Liver (tissue), 9 donors: Measurements from ENCODE around the gene SH3BP5. TPM values are rescaled to one million over a fixed set of nuclear protein-coding genes. Genes with fewer than 3 reads are reported as not detected.

Experiments
- DNase-seq: peaks from one replicate; pipeline ENCODE4 v3.0.0-alpha.2; 2017; ENCODE audit warnings: low spot score
- H3K27ac ChIP-seq, 2 donors: one replicate each; pipeline ENCODE4 v1.7.0; 2013; ENCODE audit warnings: inconsistent platforms in 2 of 2, low read length in 2 of 2, control low read depth in 1 of 2, low read depth in 1 of 2, mild to moderate bottlenecking in 1 of 2
- H3K27me3 ChIP-seq, 4 donors: one replicate each; pipeline versions ENCODE4 v1.6.1 to v1.7.0; 2013; ENCODE audit warnings: low read length in 3 of 4, inconsistent platforms in 1 of 4, mild to moderate bottlenecking in 1 of 4, moderate library complexity in 1 of 4; ENCODE audit not compliant: control insufficient read depth in 4 of 4, insufficient read depth in 4 of 4
- H3K36me3 ChIP-seq, 4 donors: one replicate each; pipeline versions ENCODE4 v1.6.1 to v1.7.0; 2013; ENCODE audit warnings: low read length in 3 of 4, mild to moderate bottlenecking in 3 of 4, low read depth in 1 of 4, moderate library complexity in 1 of 4; ENCODE audit not compliant: control insufficient read depth in 4 of 4, insufficient read depth in 3 of 4
- H3K4me1 ChIP-seq, 4 donors: one replicate each; pipeline versions ENCODE4 v1.6.1 to v1.7.0; 2013; ENCODE audit warnings: low read length in 3 of 4, mild to moderate bottlenecking in 3 of 4, moderate library complexity in 1 of 4; ENCODE audit not compliant: control insufficient read depth in 4 of 4, insufficient read depth in 4 of 4
- H3K4me3 ChIP-seq, 3 donors: one replicate each; pipeline versions ENCODE4 v1.6.1 to v1.7.0; 2013; ENCODE audit warnings: low read length in 3 of 3, control low read depth in 1 of 3, low read depth in 1 of 3, mild to moderate bottlenecking in 1 of 3
- H3K9ac ChIP-seq, 2 donors: one replicate each; pipeline ENCODE4 v1.7.0; 2013; ENCODE audit warnings: low read length in 2 of 2, mild to moderate bottlenecking in 2 of 2, moderate library complexity in 2 of 2, control low read depth in 1 of 2, low read depth in 1 of 2
- H3K9me3 ChIP-seq, 4 donors: one replicate each; pipeline versions ENCODE4 v1.6.1 to v1.7.0; 2013; ENCODE audit warnings: low read length in 3 of 4; ENCODE audit not compliant: control insufficient read depth in 4 of 4
- ATF3 ChIP-seq: IDR thresholded peaks from 2 replicates; pipeline ENCODE4 v1.6.1; 2016; ENCODE audit warnings: antibody characterized with exemption
- CTCF ChIP-seq: fragments of 150-350 bp; IDR thresholded peaks from 2 replicates; pipeline ENCODE4 v1.5.1; 2017; ENCODE audit warnings: improper control_type of control experiment, low read depth, low read length; ENCODE audit not compliant: missing input control
- EGR1 ChIP-seq, 2 donors: IDR thresholded peaks; 2 replicates each; pipeline ENCODE4 v1.6.1; 2016 to 2018; ENCODE audit warnings: antibody characterized with exemption in 2 of 2, low read depth in 2 of 2
- FOXA1 ChIP-seq: IDR thresholded peaks from 2 replicates; pipeline ENCODE4 v1.6.1; 2016; ENCODE audit warnings: antibody characterized with exemption
- FOXA2 ChIP-seq: IDR thresholded peaks from 2 replicates; pipeline ENCODE4 v1.6.1; 2016; ENCODE audit warnings: antibody characterized with exemption
- GABPA ChIP-seq, 2 donors: IDR thresholded peaks in 1 of 2; conservative IDR thresholded peaks in 1 of 2; 2 replicates each; pipeline ENCODE4 v1.6.1; 2016; ENCODE audit warnings: antibody characterized with exemption in 2 of 2, mild to moderate bottlenecking in 1 of 2, moderate library complexity in 1 of 2
- HNF4A ChIP-seq, 2 donors: conservative IDR thresholded peaks; 2 replicates each; pipeline ENCODE4 v1.6.1; 2016; ENCODE audit warnings: antibody characterized with exemption in 2 of 2, mild to moderate bottlenecking in 2 of 2
- HNF4G ChIP-seq: IDR thresholded peaks from 2 replicates; pipeline ENCODE4 v1.6.1; 2016; ENCODE audit warnings: antibody characterized with exemption
- JUND ChIP-seq, 2 donors: IDR thresholded peaks; 2 replicates each; pipeline ENCODE4 v1.6.1; 2016; ENCODE audit warnings: antibody characterized with exemption in 2 of 2
- MAX ChIP-seq: IDR thresholded peaks from 2 replicates; pipeline ENCODE4 v1.6.1; 2016; ENCODE audit warnings: antibody characterized with exemption
- NR2F2 ChIP-seq: IDR thresholded peaks from 2 replicates; pipeline ENCODE4 v1.6.1; 2016; ENCODE audit warnings: antibody characterized with exemption
- RAD21 ChIP-seq, 2 donors: IDR thresholded peaks; 2 replicates each; pipeline ENCODE4 v1.6.1; 2016; ENCODE audit warnings: antibody characterized with exemption in 2 of 2, mild to moderate bottlenecking in 2 of 2
- RXRA ChIP-seq, 2 donors: IDR thresholded peaks; 2 replicates each; pipeline ENCODE4 v1.6.1; 2017 to 2018; ENCODE audit warnings: antibody characterized with exemption in 2 of 2, mild to moderate bottlenecking in 1 of 2
- SP1 ChIP-seq: IDR thresholded peaks from 2 replicates; pipeline ENCODE4 v1.6.1; 2018; ENCODE audit warnings: antibody characterized with exemption, mild to moderate bottlenecking
- TAF1 ChIP-seq: conservative IDR thresholded peaks from 2 replicates; pipeline ENCODE4 v1.6.1; 2016; ENCODE audit warnings: antibody characterized with exemption, mild to moderate bottlenecking
- YY1 ChIP-seq: IDR thresholded peaks from 2 replicates; pipeline ENCODE4 v1.6.1; 2016; ENCODE audit warnings: antibody characterized with exemption, mild to moderate bottlenecking
- WGBS: extraction: QIAGEN DNeasy Blood & Tissue Kit; methylation state at CpG from one replicate; pipeline ENCODE4 v1.1.7; 2013; 5-methylcytosine and 5-hydroxymethylcytosine counted together
- polyA plus RNA-seq, 2 donors: library from polyadenylated mRNA; stranded (reverse) in 1 of 2; unstranded in 1 of 2; fragments of 200-250 nt in 1 of 2; fragments of >200 nt in 1 of 2; fragmentation: Nextera tagmentation in 1 of 2; extraction: Ambion mirVana in 1 of 2; gene quantifications; one replicate each; pipeline versions ENCODE4 v1.2.1 to v1.2.3, GENCODE V29; 2013 to 2015
- total RNA-seq, 2 donors: library from RNA; depleted of rRNA; stranded (reverse); fragments of >200 nt; gene quantifications; one replicate each; pipeline ENCODE4 v1.2.3, GENCODE V29; 2014
- TF ChIP-seq, protein P1 (sequence below): IDR thresholded peaks from 2 replicates; pipeline ENCODE4 v1.6.1; 2016; ENCODE audit warnings: antibody characterized with exemption, mild to moderate bottlenecking
- TF ChIP-seq, protein P2 (sequence below): IDR thresholded peaks from 2 replicates; pipeline ENCODE4 v1.6.1; 2016; ENCODE audit warnings: antibody characterized with exemption
- donor health status: healthy.
- donor health status: healthy.
- donor health status: healthy.
- donor health status: healthy.
- donor health status: healthy.

SH3BP5 gene
- total and polyA plus RNA-seq, 4 donors = 3.5 to 17.9 (median 11.8) TPM

DNA sequence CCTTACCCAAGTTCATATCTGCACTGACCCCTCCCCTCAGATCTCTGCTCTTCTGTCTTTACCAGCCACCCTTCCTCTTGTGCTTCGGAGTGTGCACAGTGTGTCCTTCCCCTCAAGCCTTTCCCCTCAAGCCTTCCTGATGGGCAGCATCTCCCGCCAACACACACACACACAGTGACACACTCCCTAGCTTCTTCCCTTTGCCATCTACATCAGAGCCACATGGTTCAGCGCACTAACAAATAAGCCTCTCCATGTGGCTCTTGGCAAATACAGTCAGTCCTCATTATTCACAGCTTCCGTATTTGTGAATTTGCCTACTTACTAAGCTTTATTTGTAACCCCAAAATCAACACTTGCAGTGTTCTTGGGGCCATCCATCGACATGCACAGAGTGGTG lies 37.5 kb downstream of the SH3BP5 start:
- H3K27me3 ChIP-seq = no peaks in the 10 kb centered on the region
- no peaks in the 10 kb centered on the region for H3K36me3 ChIP-seq
- peak; percentile 9 for TF ChIP-seq MAX
- TF ChIP-seq TAF1 = no peak
- H3K27ac ChIP-seq = peak overlapping the region; percentile 80 to 82
- DNase-seq = no peak
- H3K9ac ChIP-seq = no peak overlapping the region
- H3K9me3 ChIP-seq = no peaks in the 10 kb centered on the region
- H3K4me3 ChIP-seq = no peak overlapping the region
- H3K4me1 ChIP-seq = peaks cover 0 to 17% (median 9%) of the 10 kb centered on the region in 4 donors
- 81% methylated on average over 5 of the region's 5 CpGs for WGBS

- WGBS = 48% methylated on average over 13 of the region's 13 CpGs
- TF ChIP-seq YY1 (no peak), ATF3 (peak; percentile 31), GABPA (IDR thresholded peaks at IDR 0.05 in 1 of 2, conservative IDR thresholded peaks at IDR 0.05 in 1 of 2) (peak in 1 of 2 donors; percentile 13), JUND (IDR thresholded peaks at IDR 0.05) (no peak), HNF4A (conservative IDR thresholded peaks at IDR 0.05) (peak; percentile 45 to 53), CTCF (no peak), FOXA2 (no peak), NR2F2 (peak; percentile 100), RXRA (IDR thresholded peaks at IDR 0.05) (peak; percentile 75 to 83), EGR1 (IDR thresholded peaks at IDR 0.05; ENCODE audit: low read depth in 2 of 2) (no peak), TAF1 (no peak), SP1 (peak; percentile 79), FOXA1 (no peak), RAD21 (IDR thresholded peaks at IDR 0.05) (peak in 1 of 2 donors; percentile 40), HNF4G (no peak), MAX (peak; percentile 37)
- TF ChIP-seq, protein P1, sequence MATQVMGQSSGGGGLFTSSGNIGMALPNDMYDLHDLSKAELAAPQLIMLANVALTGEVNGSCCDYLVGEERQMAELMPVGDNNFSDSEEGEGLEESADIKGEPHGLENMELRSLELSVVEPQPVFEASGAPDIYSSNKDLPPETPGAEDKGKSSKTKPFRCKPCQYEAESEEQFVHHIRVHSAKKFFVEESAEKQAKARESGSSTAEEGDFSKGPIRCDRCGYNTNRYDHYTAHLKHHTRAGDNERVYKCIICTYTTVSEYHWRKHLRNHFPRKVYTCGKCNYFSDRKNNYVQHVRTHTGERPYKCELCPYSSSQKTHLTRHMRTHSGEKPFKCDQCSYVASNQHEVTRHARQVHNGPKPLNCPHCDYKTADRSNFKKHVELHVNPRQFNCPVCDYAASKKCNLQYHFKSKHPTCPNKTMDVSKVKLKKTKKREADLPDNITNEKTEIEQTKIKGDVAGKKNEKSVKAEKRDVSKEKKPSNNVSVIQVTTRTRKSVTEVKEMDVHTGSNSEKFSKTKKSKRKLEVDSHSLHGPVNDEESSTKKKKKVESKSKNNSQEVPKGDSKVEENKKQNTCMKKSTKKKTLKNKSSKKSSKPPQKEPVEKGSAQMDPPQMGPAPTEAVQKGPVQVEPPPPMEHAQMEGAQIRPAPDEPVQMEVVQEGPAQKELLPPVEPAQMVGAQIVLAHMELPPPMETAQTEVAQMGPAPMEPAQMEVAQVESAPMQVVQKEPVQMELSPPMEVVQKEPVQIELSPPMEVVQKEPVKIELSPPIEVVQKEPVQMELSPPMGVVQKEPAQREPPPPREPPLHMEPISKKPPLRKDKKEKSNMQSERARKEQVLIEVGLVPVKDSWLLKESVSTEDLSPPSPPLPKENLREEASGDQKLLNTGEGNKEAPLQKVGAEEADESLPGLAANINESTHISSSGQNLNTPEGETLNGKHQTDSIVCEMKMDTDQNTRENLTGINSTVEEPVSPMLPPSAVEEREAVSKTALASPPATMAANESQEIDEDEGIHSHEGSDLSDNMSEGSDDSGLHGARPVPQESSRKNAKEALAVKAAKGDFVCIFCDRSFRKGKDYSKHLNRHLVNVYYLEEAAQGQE = peak; percentile 80
- TF ChIP-seq, protein P2, sequence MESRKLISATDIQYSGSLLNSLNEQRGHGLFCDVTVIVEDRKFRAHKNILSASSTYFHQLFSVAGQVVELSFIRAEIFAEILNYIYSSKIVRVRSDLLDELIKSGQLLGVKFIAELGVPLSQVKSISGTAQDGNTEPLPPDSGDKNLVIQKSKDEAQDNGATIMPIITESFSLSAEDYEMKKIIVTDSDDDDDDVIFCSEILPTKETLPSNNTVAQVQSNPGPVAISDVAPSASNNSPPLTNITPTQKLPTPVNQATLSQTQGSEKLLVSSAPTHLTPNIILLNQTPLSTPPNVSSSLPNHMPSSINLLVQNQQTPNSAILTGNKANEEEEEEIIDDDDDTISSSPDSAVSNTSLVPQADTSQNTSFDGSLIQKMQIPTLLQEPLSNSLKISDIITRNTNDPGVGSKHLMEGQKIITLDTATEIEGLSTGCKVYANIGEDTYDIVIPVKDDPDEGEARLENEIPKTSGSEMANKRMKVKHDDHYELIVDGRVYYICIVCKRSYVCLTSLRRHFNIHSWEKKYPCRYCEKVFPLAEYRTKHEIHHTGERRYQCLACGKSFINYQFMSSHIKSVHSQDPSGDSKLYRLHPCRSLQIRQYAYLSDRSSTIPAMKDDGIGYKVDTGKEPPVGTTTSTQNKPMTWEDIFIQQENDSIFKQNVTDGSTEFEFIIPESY = no peak
- Histone ChIP-seq H3K9me3 (no peaks in the 10 kb centered on the region), H3K4me1 (peaks cover 0 to 11% (median 8%) of the 10 kb centered on the region in 4 donors), H3K36me3 (no peaks in the 10 kb centered on the region), H3K27me3 (no peaks in the 10 kb centered on the region), H3K4me3 (no peak overlapping the region), H3K9ac (no peak overlapping the region), H3K27ac (peak overlapping the region; percentile 5 to 53)
- DNase-seq = no peak
These were observed 39.4 kb downstream of the SH3BP5 start for GRCh38 chr3:15292765-15293522.
